Stimulated activated naive B cell treated with anti-CD40 and anti-IgM and Interleukin-4, amounts not matched to agents 10 μg/mL and 1 μg/mL and 100 μg/mL, for 72 hours (primary cell): ENCODE data around the gene ZFPL1.
"Not testable (repeated sequence)": the region's sequence is repeated elsewhere in the genome, so short reads cannot be mapped to it uniquely, and the experiment has no call there.

Experiments used
- ATAC-seq, 2 donors: fragments of 150-1000 bp; cut with Tn5 transposase; replicated peaks; 2 replicates each; pipeline ENCODE4 v1.10.0; 2021; ENCODE audit warnings: moderate library complexity in 1 of 2
- DNase-seq: peaks from one replicate; pipeline ENCODE4 v3.0.0; 2021
- H3K27ac Mint-ChIP-seq: one replicate; pipeline ENCODE4 v1.8.0; 2022; ENCODE audit warnings: mild to moderate bottlenecking, mixed read lengths
- H3K27me3 Mint-ChIP-seq, 2 donors: one replicate each; pipeline ENCODE4 v1.8.0; 2022; ENCODE audit warnings: mixed read lengths in 2 of 2
- H3K36me3 Mint-ChIP-seq, 2 donors: one replicate each; pipeline ENCODE4 v1.8.0; 2022; ENCODE audit warnings: mixed read lengths in 2 of 2, mild to moderate bottlenecking in 1 of 2
- H3K4me1 Mint-ChIP-seq, 2 donors: one replicate each; pipeline ENCODE4 v1.8.0; 2022; ENCODE audit warnings: mixed read lengths in 2 of 2, mild to moderate bottlenecking in 1 of 2
- H3K4me3 Mint-ChIP-seq, 2 donors: one replicate each; pipeline ENCODE4 v1.8.0; 2022; ENCODE audit warnings: mild to moderate bottlenecking in 2 of 2, mixed read lengths in 2 of 2, moderate library complexity in 1 of 2
- H3K9me3 Mint-ChIP-seq, 2 donors: one replicate each; pipeline ENCODE4 v1.8.0; 2022; ENCODE audit warnings: mixed read lengths in 2 of 2, mild to moderate bottlenecking in 1 of 2

ZFPL1 gene

GRCh38 chr11:65118891-65119669, 35.1 kb downstream of the ZFPL1 start:
- H3K4me3 Mint-ChIP-seq = peak overlapping the region in 1 of 2 donors; percentile 33
- peaks cover 45 to 65% of the 10 kb centered on the region in 2 donors for H3K36me3 Mint-ChIP-seq
- not testable (repeated sequence) for DNase-seq, H3K9me3 Mint-ChIP-seq, ATAC-seq, H3K27me3 Mint-ChIP-seq
- H3K27ac Mint-ChIP-seq = peak overlapping the region; percentile 98
- H3K4me1 Mint-ChIP-seq = peaks cover 28 to 74% of the 10 kb centered on the region in 2 donors

- H3K9me3 Mint-ChIP-seq = no peaks in the 10 kb centered on the region
- H3K36me3 Mint-ChIP-seq = peaks cover 46 to 69% of the 10 kb centered on the region in 2 donors
- no peak for ATAC-seq
- peak overlapping the region; percentile 100 for H3K27ac Mint-ChIP-seq
- no peaks in the 10 kb centered on the region for H3K27me3 Mint-ChIP-seq
- H3K4me1 Mint-ChIP-seq = peaks cover 31 to 78% of the 10 kb centered on the region in 2 donors
- H3K4me3 Mint-ChIP-seq = peak overlapping the region in 1 of 2 donors; percentile 29
- DNase-seq = no peak
Measured at GRCh38 chr11:65119670-65119995, 35.6 kb downstream of the ZFPL1 start.

GRCh38 chr11:65120831-65121230, 36.8 kb downstream of the ZFPL1 start:
- no peak for ATAC-seq
- no peak for DNase-seq
- Mint-ChIP-seq H3K36me3 (peaks cover 44 to 72% of the 10 kb centered on the region in 2 donors), H3K4me3 (peak overlapping the region; percentile 94 to 100), H3K4me1 (peaks cover 31 to 79% of the 10 kb centered on the region in 2 donors), H3K9me3 (no peaks in the 10 kb centered on the region), H3K27ac (peak overlapping the region; percentile 100), H3K27me3 (no peaks in the 10 kb centered on the region)

- no peak for ATAC-seq
- Mint-ChIP-seq H3K27ac (peak overlapping the region; percentile 100), H3K9me3 (no peaks in the 10 kb centered on the region), H3K36me3 (peaks cover 45 to 76% of the 10 kb centered on the region in 2 donors), H3K4me1 (peaks cover 31 to 79% of the 10 kb centered on the region in 2 donors), H3K4me3 (peak overlapping the region; percentile 94 to 100), H3K27me3 (no peaks in the 10 kb centered on the region)
- no peak for DNase-seq
Measured at GRCh38 chr11:65121447-65121864, 37.4 kb downstream of the ZFPL1 start.

GRCh38 chr11:65121865-65122696, 38.1 kb downstream of the ZFPL1 start, which contains the start of the genes FAU and MRPL49:
Gene FAU, minus strand, starts transcription at chr11:65122134. Its CDS starts 321 bp downstream, at chr11:65121813.
Gene MRPL49, plus strand, starts transcription at chr11:65122321. Its CDS starts 26 bp downstream, at chr11:65122347.
- Mint-ChIP-seq H3K27ac (peak within 1 kb of the TSS; percentile 100), H3K9me3 (no peaks in the 10 kb centered on the region), H3K4me1 (peaks cover 37 to 80% of the 10 kb centered on the region in 2 donors), H3K27me3 (no peaks in the 10 kb centered on the region), H3K4me3 (peak within 1 kb of the TSS; percentile 94 to 100), H3K36me3 (peaks cover 51 to 79% of the 10 kb centered on the region in 2 donors)
- DNase-seq (peak; percentile 98), ATAC-seq (peak; percentile 84 to 86)

GRCh38 chr11:65124480-65125196, 40.6 kb downstream of the ZFPL1 start:
- H3K4me1 Mint-ChIP-seq = peaks cover 33 to 75% of the 10 kb centered on the region in 2 donors
- no peaks in the 10 kb centered on the region for H3K27me3 Mint-ChIP-seq
- no peak for DNase-seq
- H3K4me3 Mint-ChIP-seq = peak overlapping the region in 1 of 2 donors; percentile 26
- H3K36me3 Mint-ChIP-seq = peaks cover 52 to 73% of the 10 kb centered on the region in 2 donors
- peak overlapping the region; percentile 33 for H3K27ac Mint-ChIP-seq
- ATAC-seq = no peak
- H3K9me3 Mint-ChIP-seq = no peaks in the 10 kb centered on the region

- no peak overlapping the region for H3K4me3 Mint-ChIP-seq
- ATAC-seq = no peak
- H3K36me3 Mint-ChIP-seq = peaks cover 56 to 73% of the 10 kb centered on the region in 2 donors
- H3K27me3 Mint-ChIP-seq = no peaks in the 10 kb centered on the region
- no peaks in the 10 kb centered on the region for H3K9me3 Mint-ChIP-seq
- peaks cover 38 to 75% of the 10 kb centered on the region in 2 donors for H3K4me1 Mint-ChIP-seq
- peak overlapping the region; percentile 5 for H3K27ac Mint-ChIP-seq
- no peak for DNase-seq
Measured at GRCh38 chr11:65125197-65126056, 41.4 kb downstream of the ZFPL1 start.

GRCh38 chr11:65126624-65127274, 42.7 kb downstream of the ZFPL1 start:
- peaks cover 42 to 76% of the 10 kb centered on the region in 2 donors for H3K4me1 Mint-ChIP-seq
- H3K27me3 Mint-ChIP-seq = no peaks in the 10 kb centered on the region
- peaks cover 53 to 71% of the 10 kb centered on the region in 2 donors for H3K36me3 Mint-ChIP-seq
- DNase-seq = no peak
- peak overlapping the region; percentile 38 for H3K27ac Mint-ChIP-seq
- H3K4me3 Mint-ChIP-seq = peak overlapping the region; percentile 3 to 6
- ATAC-seq = no peak
- no peaks in the 10 kb centered on the region for H3K9me3 Mint-ChIP-seq

- H3K4me1 Mint-ChIP-seq = peaks cover 49 to 85% of the 10 kb centered on the region in 2 donors
Measured at GRCh38 chr11:65127473-65128181, 43.6 kb downstream of the ZFPL1 start.

GRCh38 chr11:65128182-65129145, 44.4 kb downstream of the ZFPL1 start:
- Mint-ChIP-seq H3K36me3 (peaks cover 62 to 80% of the 10 kb centered on the region in 2 donors), H3K27me3 (no peaks in the 10 kb centered on the region), H3K27ac (peak overlapping the region; percentile 79), H3K4me3 (no peak overlapping the region), H3K9me3 (no peaks in the 10 kb centered on the region), H3K4me1 (peaks cover 55 to 89% of the 10 kb centered on the region in 2 donors)
- ATAC-seq (no peak), DNase-seq (no peak)

More at GRCh38 chr11:65127473-65128181, 43.6 kb downstream of the ZFPL1 start:
- Mint-ChIP-seq H3K4me3 (no peak overlapping the region), H3K27ac (peak overlapping the region; percentile 79), H3K36me3 (peaks cover 55 to 71% of the 10 kb centered on the region in 2 donors), H3K9me3 (no peaks in the 10 kb centered on the region), H3K27me3 (no peaks in the 10 kb centered on the region)
- no peak for DNase-seq
- ATAC-seq = no peak

- DNase-seq (no peak), ATAC-seq (peak; percentile 6 to 8)
- peak overlapping the region; percentile 92 for H3K27ac Mint-ChIP-seq
- H3K27me3 Mint-ChIP-seq = no peaks in the 10 kb centered on the region
- no peaks in the 10 kb centered on the region for H3K9me3 Mint-ChIP-seq
- H3K4me1 Mint-ChIP-seq = peaks cover 52 to 82% of the 10 kb centered on the region in 2 donors
- peak overlapping the region; percentile 73 to 98 for H3K4me3 Mint-ChIP-seq
- H3K36me3 Mint-ChIP-seq = peaks cover 63 to 78% of the 10 kb centered on the region in 2 donors
Measured at GRCh38 chr11:65129649-65130441, 45.8 kb downstream of the ZFPL1 start.
